ENCODE measurements around the gene LRRC74B.
"Not testable (repeated sequence)": the region's sequence is repeated elsewhere in the genome, so short reads cannot be mapped to it uniquely, and the experiment has no call there.

The LRRC74B gene

GRCh38 chr22:21000987-21001600 lies 44.7 kb upstream of the LRRC74B start:
- Histone ChIP-seq H3K27ac (ENCODE audit: low read depth in 2 of 2, low read length in 2 of 2) (peak overlapping the region; percentile 99), H3K4me1 (ENCODE audit: control insufficient read depth in 2 of 2, insufficient read depth in 2 of 2, low read length in 2 of 2) (peaks cover 22 to 26% of the 10 kb centered on the region in 2 donors), H3K9me3 (ENCODE audit: control insufficient read depth in 2 of 2, low read length in 2 of 2) (no peaks in the 10 kb centered on the region)

GRCh38 chr22:21001601-21002325 lies 44.0 kb upstream of the LRRC74B start, which contains the start of gene THAP7:
TSS of gene THAP7 (minus strand) at chr22:21002118. CDS start at chr22:21001911, 207 bp downstream.
- Histone ChIP-seq H3K27ac (ENCODE audit: low read depth in 2 of 2, low read length in 2 of 2) (peak within 1 kb of the TSS; percentile 99), H3K9me3 (ENCODE audit: control insufficient read depth in 2 of 2, low read length in 2 of 2) (no peaks in the 10 kb centered on the region), H3K36me3 (ENCODE audit: control insufficient read depth in 2 of 2, insufficient read depth in 2 of 2, low read length in 2 of 2) (peaks cover 8 to 26% of the 10 kb centered on the region in 2 donors), H3K27me3 (ENCODE audit: control insufficient read depth in 2 of 2, insufficient read depth in 2 of 2, low read length in 2 of 2) (no peaks in the 10 kb centered on the region), H3K4me1 (ENCODE audit: control insufficient read depth in 2 of 2, insufficient read depth in 2 of 2, low read length in 2 of 2) (peaks cover 22 to 26% of the 10 kb centered on the region in 2 donors), H3K9ac (ENCODE audit: low read depth in 1 of 2, low read length in 2 of 2) (peak within 1 kb of the TSS; percentile 90 to 91), H3K4me3 (ENCODE audit: low read length in 2 of 2) (peak within 1 kb of the TSS; percentile 91 to 93)

More at GRCh38 chr22:21000987-21001600, 44.7 kb upstream of the LRRC74B start:
- H3K27me3 ChIP-seq (ENCODE audit: control insufficient read depth in 2 of 2, insufficient read depth in 2 of 2, low read length in 2 of 2), result no peaks in the 10 kb centered on the region
- H3K4me3 ChIP-seq (ENCODE audit: low read length in 2 of 2), result peak overlapping the region; percentile 91 to 93
- peaks cover 8 to 29% of the 10 kb centered on the region in 2 donors for H3K36me3 ChIP-seq (ENCODE audit: control insufficient read depth in 2 of 2, insufficient read depth in 2 of 2, low read length in 2 of 2)
- peak overlapping the region; percentile 90 to 91 for H3K9ac ChIP-seq (ENCODE audit: low read depth in 1 of 2, low read length in 2 of 2)

GRCh38 chr22:21003782-21004181 lies 42.0 kb upstream of the LRRC74B start:
- no peaks in the 10 kb centered on the region for H3K27me3 ChIP-seq (ENCODE audit: control insufficient read depth in 2 of 2, insufficient read depth in 2 of 2, low read length in 2 of 2)
- peaks cover 5 to 12% of the 10 kb centered on the region in 2 donors for H3K36me3 ChIP-seq (ENCODE audit: control insufficient read depth in 2 of 2, insufficient read depth in 2 of 2, low read length in 2 of 2)
- H3K9ac ChIP-seq (ENCODE audit: low read depth in 1 of 2, low read length in 2 of 2), result no peak overlapping the region
- H3K27ac ChIP-seq (ENCODE audit: low read depth in 2 of 2, low read length in 2 of 2), result no peak overlapping the region
- H3K4me1 ChIP-seq (ENCODE audit: control insufficient read depth in 2 of 2, insufficient read depth in 2 of 2, low read length in 2 of 2), result peaks cover 22 to 26% of the 10 kb centered on the region in 2 donors
- H3K9me3 ChIP-seq (ENCODE audit: control insufficient read depth in 2 of 2, low read length in 2 of 2), result no peaks in the 10 kb centered on the region
- H3K4me3 ChIP-seq (ENCODE audit: low read length in 2 of 2), result no peak overlapping the region

- not testable (repeated sequence) for H3K27me3 ChIP-seq (ENCODE audit: control insufficient read depth in 2 of 2, insufficient read depth in 2 of 2, low read length in 2 of 2); H3K36me3 ChIP-seq (ENCODE audit: control insufficient read depth in 2 of 2, insufficient read depth in 2 of 2, low read length in 2 of 2); H3K9me3 ChIP-seq (ENCODE audit: control insufficient read depth in 2 of 2, low read length in 2 of 2); H3K4me3 ChIP-seq (ENCODE audit: low read length in 2 of 2); H3K4me1 ChIP-seq (ENCODE audit: control insufficient read depth in 2 of 2, insufficient read depth in 2 of 2, low read length in 2 of 2); H3K9ac ChIP-seq (ENCODE audit: low read depth in 1 of 2, low read length in 2 of 2); H3K27ac ChIP-seq (ENCODE audit: low read depth in 2 of 2, low read length in 2 of 2)
These were observed 36.5 kb upstream of the LRRC74B start for GRCh38 chr22:21009208-21009607.

GRCh38 chr22:21009638-21010425 lies 35.9 kb upstream of the LRRC74B start:
- H3K27ac ChIP-seq (ENCODE audit: low read depth in 2 of 2, low read length in 2 of 2), result no peak overlapping the region
- H3K9me3 ChIP-seq (ENCODE audit: control insufficient read depth in 2 of 2, low read length in 2 of 2), result no peaks in the 10 kb centered on the region
- no peaks in the 10 kb centered on the region for H3K27me3 ChIP-seq (ENCODE audit: control insufficient read depth in 2 of 2, insufficient read depth in 2 of 2, low read length in 2 of 2)
- no peaks in the 10 kb centered on the region for H3K36me3 ChIP-seq (ENCODE audit: control insufficient read depth in 2 of 2, insufficient read depth in 2 of 2, low read length in 2 of 2)
- H3K4me1 ChIP-seq (ENCODE audit: control insufficient read depth in 2 of 2, insufficient read depth in 2 of 2, low read length in 2 of 2), result peaks cover 10% of the 10 kb centered on the region in 2 donors
- no peak overlapping the region for H3K9ac ChIP-seq (ENCODE audit: low read depth in 1 of 2, low read length in 2 of 2)
- no peak overlapping the region for H3K4me3 ChIP-seq (ENCODE audit: low read length in 2 of 2)

GRCh38 chr22:21010426-21011113 lies 35.2 kb upstream of the LRRC74B start:
- Histone ChIP-seq H3K4me1 (ENCODE audit: control insufficient read depth in 2 of 2, insufficient read depth in 2 of 2, low read length in 2 of 2) (peaks cover 14 to 16% of the 10 kb centered on the region in 2 donors), H3K27me3 (ENCODE audit: control insufficient read depth in 2 of 2, insufficient read depth in 2 of 2, low read length in 2 of 2) (no peaks in the 10 kb centered on the region), H3K27ac (ENCODE audit: low read depth in 2 of 2, low read length in 2 of 2) (no peak overlapping the region)

GRCh38 chr22:21012446-21013407 lies 33.0 kb upstream of the LRRC74B start:
- Histone ChIP-seq H3K9me3 (ENCODE audit: control insufficient read depth in 2 of 2, low read length in 2 of 2) (no peaks in the 10 kb centered on the region), H3K36me3 (ENCODE audit: control insufficient read depth in 2 of 2, insufficient read depth in 2 of 2, low read length in 2 of 2) (no peaks in the 10 kb centered on the region), H3K27me3 (ENCODE audit: control insufficient read depth in 2 of 2, insufficient read depth in 2 of 2, low read length in 2 of 2) (no peaks in the 10 kb centered on the region), H3K4me1 (ENCODE audit: control insufficient read depth in 2 of 2, insufficient read depth in 2 of 2, low read length in 2 of 2) (peaks cover 18 to 19% of the 10 kb centered on the region in 2 donors), H3K27ac (ENCODE audit: low read depth in 2 of 2, low read length in 2 of 2) (no peak overlapping the region), H3K9ac (ENCODE audit: low read depth in 1 of 2, low read length in 2 of 2) (no peak overlapping the region), H3K4me3 (ENCODE audit: low read length in 2 of 2) (no peak overlapping the region)

More at GRCh38 chr22:21010426-21011113, 35.2 kb upstream of the LRRC74B start:
- H3K4me3 ChIP-seq (ENCODE audit: low read length in 2 of 2), result no peak overlapping the region
- H3K36me3 ChIP-seq (ENCODE audit: control insufficient read depth in 2 of 2, insufficient read depth in 2 of 2, low read length in 2 of 2), result no peaks in the 10 kb centered on the region
- H3K9me3 ChIP-seq (ENCODE audit: control insufficient read depth in 2 of 2, low read length in 2 of 2), result no peaks in the 10 kb centered on the region
- H3K9ac ChIP-seq (ENCODE audit: low read depth in 1 of 2, low read length in 2 of 2), result no peak overlapping the region

- Histone ChIP-seq H3K9me3 (ENCODE audit: control insufficient read depth in 2 of 2, low read length in 2 of 2) (no peaks in the 10 kb centered on the region), H3K27me3 (ENCODE audit: control insufficient read depth in 2 of 2, insufficient read depth in 2 of 2, low read length in 2 of 2) (no peaks in the 10 kb centered on the region), H3K36me3 (ENCODE audit: control insufficient read depth in 2 of 2, insufficient read depth in 2 of 2, low read length in 2 of 2) (no peaks in the 10 kb centered on the region), H3K9ac (ENCODE audit: low read depth in 1 of 2, low read length in 2 of 2) (peak overlapping the region in 1 of 2 donors; percentile 57), H3K27ac (ENCODE audit: low read depth in 2 of 2, low read length in 2 of 2) (peak overlapping the region; percentile 36 to 52), H3K4me1 (ENCODE audit: control insufficient read depth in 2 of 2, insufficient read depth in 2 of 2, low read length in 2 of 2) (peaks cover 18 to 19% of the 10 kb centered on the region in 2 donors), H3K4me3 (ENCODE audit: low read length in 2 of 2) (peak overlapping the region; percentile 65 to 70)
These were observed 32.0 kb upstream of the LRRC74B start for GRCh38 chr22:21013657-21014201.
